NCI-H345 treated with DMSO at 0.1 percent for 48 hours (cell line): Measurements from ENCODE around the gene RXRB.

Experiments
- DNase-seq: peaks from one replicate; lab custom pipeline; 2025; ENCODE audit not compliant: unreplicated experiment; lab: John Stamatoyannopoulos, UW

The RXRB gene

GRCh38 chr6:33212857-33213165 lies 12.3 kb upstream of the RXRB start:
- no peak for DNase-seq

DNA sequence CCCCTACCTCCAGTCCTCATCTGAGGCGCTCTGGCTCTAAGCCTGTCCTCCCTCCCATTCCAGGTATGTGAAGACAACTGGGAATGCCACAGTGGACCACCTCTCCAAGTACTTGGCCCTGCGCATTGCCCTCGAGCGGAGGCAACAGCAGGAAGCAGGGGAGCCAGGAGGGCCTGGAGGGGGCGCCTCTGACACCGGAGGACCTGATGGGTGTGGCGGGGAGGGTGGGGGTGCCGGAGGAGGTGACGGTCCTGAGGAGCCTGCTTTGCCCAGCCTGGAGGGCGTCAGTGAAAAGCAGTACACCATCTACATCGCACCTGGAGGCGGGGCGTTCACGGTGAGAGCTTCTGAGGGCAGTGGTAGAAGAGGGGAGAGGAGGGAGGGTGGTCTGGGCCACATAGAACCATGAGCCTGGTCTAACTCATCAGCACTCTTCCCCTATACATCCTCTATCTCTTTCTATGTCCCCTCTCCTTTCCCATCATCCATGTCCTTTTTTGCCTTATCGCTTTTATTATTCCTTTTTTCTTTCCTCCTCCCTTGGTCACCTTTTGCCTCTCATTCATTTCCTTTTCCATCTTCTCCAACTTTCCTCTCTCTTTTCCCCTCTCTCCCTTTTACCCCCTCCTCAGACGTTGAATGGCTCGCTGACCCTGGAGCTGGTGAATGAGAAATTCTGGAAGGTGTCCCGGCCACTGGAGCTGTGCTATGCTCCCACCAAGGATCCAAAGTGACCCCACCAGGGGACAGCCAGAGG lies 11.4 kb upstream of the RXRB start:
- DNase-seq: no peak

DNA sequence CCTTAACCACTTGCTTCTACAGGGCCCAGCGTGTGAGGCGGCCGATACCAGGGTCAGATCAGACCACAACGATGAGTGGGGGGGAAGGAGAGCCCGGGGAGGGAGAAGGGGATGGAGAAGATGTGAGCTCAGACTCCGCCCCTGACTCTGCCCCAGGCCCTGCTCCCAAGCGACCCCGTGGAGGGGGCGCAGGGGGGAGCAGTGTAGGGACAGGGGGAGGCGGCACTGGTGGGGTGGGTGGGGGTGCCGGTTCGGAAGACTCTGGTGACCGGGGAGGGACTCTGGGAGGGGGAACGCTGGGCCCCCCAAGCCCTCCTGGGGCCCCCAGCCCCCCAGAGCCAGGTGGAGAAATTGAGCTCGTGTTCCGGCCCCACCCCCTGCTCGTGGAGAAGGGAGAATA lies 10.7 kb upstream of the RXRB start:
- no peak for DNase-seq

DNA sequence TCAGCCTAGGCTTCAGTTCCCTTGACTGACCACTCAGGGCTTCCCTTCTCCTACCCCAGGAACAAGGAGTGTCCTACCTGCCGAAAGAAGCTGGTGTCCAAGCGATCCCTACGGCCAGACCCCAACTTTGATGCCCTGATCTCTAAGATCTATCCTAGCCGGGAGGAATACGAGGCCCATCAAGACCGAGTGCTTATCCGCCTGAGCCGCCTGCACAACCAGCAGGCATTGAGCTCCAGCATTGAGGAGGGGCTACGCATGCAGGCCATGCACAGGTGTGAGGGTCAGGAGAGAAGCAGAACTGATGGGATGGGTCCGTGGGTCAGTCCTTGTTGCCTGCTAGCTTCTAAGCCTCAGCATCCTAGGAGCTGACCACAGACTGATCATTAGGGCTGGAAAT lies 9.4 kb upstream of the RXRB start:
- no peak for DNase-seq

- peak; percentile 44 for DNase-seq
These were observed 7.9 kb upstream of the RXRB start, which contains the start of gene RING1 for GRCh38 chr6:33208091-33208967. TSS of gene RING1 (plus strand) at chr6:33208500. CDS start at chr6:33208823, 323 bp downstream.

DNA sequence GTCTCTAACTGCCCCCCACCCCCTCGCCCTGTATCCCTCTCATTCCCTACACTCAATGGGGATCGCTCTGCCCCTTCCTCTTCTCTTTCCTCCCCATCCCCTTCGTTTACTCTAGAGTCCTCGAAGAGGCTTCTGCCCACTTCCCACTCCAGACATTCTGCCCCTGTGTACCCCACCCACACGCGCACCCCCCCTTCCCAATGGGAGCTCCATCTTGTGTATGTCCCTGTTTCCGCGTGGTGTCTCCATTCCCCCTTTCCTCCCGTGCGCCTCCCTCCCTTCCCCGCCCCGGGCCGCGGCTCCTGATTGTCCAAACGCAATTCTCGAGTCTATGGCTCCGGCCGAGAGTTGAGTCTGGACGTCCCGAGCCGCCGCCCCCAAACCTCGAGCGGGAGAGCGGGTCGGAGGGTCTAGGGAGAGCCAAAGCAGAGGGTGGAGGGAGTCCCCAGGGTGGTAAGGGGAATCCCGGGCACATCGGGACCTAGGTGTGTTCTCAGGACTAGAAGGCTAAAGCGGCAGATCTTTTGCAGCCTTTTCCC lies 7.2 kb upstream of the RXRB start:
- no peak for DNase-seq

DNA sequence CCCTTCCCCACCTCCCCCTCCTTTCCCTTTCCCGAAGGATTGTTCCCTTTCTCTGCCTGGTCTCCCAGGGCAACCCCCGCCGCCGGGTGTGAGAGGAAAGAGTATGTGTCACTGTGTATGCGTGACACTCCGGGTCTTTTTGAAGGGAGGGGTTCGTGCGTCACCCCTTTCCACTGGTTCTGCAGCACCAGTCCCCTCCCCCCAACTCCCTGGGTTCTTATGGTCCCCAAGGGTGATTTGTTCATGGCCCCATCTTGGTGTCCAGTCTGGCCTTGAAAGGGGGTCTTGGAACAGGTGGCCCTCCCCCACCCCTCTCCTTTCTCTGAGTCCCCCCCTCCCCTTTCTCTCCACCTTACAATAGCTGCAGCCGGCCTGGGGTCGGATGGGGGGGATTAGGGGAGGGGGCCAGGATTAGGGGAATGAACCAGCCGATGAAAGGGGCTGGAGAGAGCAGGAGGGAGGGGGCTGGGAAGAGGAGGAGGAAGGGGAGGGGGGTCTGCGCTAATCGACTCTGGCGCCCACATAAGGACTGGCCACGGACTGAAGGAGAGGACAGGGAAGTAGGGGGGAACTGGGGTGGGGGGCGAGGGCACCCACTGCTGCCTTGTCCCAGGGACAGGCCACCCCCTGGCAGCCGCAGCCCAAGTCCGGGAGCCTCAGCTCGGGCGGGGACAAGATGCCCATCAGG lies 6.5 kb upstream of the RXRB start:
- no peak for DNase-seq

DNA sequence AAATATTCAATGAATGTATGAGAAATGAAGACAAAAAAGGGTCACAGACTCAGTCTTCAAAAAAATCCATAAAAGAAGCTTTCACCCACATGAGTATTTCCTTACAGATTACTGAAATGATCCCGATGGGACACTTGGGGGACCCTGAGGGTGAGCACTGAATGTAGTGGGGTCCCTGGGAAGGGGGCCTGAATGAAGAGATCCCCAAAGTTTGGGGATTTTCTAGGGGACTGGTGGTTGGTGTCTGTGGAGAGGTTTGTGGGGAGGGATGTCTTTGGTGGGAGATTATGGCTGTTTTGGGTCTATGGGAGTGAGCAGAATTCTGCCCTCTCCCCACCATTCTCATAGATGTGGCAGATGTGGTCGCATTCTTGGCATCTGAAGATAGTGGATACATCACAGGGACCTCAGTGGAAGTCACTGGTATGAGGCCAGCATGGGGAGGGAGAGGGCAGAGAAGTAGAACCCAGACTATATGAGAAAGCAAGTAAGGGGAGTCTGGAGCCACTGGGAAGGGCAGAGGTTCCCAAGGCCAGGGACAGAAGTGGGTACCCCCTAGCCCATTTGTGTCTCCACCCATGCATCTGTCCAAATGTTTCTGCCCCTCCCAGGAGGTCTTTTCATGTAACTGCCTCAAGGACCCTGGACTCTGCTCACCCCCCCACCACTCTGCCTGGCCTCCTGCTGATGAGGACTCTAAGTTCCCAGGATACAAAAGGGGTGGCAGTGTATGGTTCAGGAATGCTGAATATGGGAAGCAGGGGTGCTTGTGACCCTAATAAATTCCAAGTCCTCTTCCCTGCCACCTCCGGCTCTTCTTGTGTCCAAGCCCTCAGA lies 5.8 kb upstream of the RXRB start:
- no peak for DNase-seq

DNA sequence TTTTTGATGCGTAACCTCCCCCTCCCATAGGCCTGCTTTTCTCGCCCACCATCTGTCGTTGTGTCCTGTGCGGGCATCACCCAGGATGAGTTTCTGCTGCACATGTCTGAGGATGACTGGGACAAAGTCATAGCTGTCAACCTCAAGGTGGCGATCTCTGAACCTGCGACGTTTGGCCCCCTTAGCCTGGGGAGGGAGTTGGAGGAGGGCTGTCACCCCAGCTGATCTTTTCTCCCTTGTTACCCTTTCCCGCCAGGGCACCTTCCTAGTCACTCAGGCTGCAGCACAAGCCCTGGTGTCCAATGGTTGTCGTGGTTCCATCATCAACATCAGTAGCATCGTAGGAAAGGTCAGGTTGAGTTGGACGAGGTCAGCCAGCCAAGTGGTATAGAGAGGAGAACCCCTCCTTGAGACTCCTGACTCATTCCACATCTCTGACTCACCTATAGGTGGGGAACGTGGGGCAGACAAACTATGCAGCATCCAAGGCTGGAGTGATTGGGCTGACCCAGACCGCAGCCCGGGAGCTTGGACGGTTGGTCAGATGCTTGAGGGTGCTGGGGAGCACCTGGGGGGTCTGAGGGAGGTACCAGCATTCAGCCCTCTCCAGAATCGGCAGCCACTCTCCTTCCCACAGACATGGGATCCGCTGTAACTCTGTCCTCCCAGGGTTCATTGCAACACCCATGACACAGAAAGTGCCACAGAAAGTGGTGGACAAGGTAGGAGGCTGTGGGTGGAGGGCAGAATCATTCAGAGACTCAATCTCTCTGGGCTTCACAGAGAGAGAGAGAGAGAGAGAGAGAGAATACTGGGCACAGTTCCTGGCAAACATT lies 4.9 kb upstream of the RXRB start:
- no peak for DNase-seq

- DNase-seq: peak; percentile 70
These were observed 4.1 kb upstream of the RXRB start, which contains the start of gene HSD17B8 for GRCh38 chr6:33204415-33205190. TSS of gene HSD17B8 (plus strand) at chr6:33204655. CDS start at chr6:33204669, 14 bp downstream.

DNA sequence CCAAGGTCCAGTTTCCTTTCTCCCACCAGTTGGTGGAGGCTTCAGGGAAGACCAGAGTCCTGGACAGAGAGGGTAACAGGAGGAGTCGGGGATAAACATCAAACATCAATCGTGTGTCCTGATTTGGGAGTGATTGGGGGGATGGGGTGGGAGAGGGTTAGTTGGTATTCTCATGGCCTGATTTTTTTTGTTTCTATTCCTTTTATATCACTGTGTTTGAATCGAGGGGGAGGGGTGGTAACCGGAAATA lies 3.6 kb upstream of the RXRB start:
- no peak for DNase-seq

DNA sequence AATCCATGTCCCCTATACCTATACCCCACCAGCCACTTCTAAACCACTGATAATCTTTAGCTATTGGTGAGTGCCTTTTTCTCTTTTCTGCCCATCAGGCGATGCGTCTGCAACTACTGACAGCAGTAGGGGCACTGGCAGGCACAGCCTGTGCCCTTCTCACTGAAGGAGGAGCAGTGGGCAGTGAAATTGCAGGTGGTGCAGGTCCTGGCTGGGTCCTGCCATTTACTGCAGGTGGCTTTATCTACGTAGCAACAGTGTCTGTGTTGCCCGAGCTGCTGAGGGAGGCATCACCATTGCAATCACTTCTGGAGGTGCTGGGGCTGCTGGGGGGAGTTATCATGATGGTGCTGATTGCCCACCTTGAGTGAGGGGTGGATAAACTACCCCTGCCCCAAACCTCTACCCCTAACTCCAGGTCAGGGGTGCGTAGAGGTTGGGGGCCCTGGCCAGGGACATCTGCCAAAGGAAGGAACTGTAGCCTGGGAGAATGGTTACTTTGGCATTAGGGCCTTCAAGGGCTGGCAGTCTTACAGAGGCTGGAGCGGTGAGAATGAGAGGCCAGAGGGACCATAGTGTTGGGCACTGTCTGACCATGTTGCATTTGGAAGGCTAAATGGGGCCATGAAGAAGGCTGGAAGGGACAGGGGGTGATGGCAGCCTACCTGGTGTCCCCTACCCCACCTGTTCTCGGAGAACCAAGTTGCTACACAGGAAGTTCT lies 3.1 kb upstream of the RXRB start:
- DNase-seq: no peak

DNA sequence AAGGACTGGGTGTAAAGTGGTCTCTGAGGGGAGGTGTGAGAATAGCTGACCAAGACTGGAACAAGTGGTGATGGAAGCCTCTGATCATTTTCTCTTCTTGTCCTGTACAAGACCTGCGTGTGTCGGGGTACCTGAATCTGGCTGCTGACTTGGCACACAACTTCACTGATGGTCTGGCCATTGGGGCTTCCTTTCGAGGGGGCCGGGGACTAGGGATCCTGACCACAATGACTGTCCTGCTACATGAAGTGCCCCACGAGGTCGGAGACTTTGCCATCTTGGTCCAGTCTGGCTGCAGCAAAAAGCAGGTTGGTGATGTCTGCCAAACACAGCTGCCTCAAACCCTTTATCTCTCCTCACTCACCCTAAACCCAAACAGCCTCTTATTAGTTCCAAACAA lies 2.3 kb upstream of the RXRB start:
- DNase-seq: no peak

- DNase-seq: no peak
These were observed 1.5 kb upstream of the RXRB start for GRCh38 chr6:33201935-33202334.

GRCh38 chr6:33201147-33201545 lies 681 bp upstream of the RXRB start:
- no peak for DNase-seq

- no peak for DNase-seq
These were observed 712 bp downstream of the RXRB start for GRCh38 chr6:33199687-33200218.

- DNase-seq: no peak
These were observed 1.5 kb downstream of the RXRB start for GRCh38 chr6:33198853-33199436.
